SK-N-SH treated with all-trans-retinoic acid at 6 μM for 48 hours (cell line): ENCODE measurements around the gene SCN7A.
"Not testable (repeated sequence)": the region's sequence is repeated elsewhere in the genome, so short reads cannot be mapped to it uniquely, and the experiment has no call there.

Source experiments
- ATAC-seq: fragments of 200-7000 bp; cut with Tn5 transposase; 3 replicates; pipeline ENCODE4 v1.9.1; 2020; ENCODE audit warnings: mild to moderate bottlenecking, moderate library complexity
- ARNTL ChIP-seq: fragments of 450-650 bp; formaldehyde crosslinking; IDR thresholded peaks from 2 replicates; pipeline ENCODE4 v1.5.0; 2020; ENCODE audit warnings: low read depth, mild to moderate bottlenecking, moderate library complexity, borderline replicate concordance
- BACH2 ChIP-seq: fragments of 250-450 bp; sonication (Bioruptor Pico); IDR thresholded peaks from 2 replicates; pipeline ENCODE4 v1.9.0; 2021; ENCODE audit warnings: mild to moderate bottlenecking, borderline replicate concordance
- CSDC2 ChIP-seq: fragments of 250-450 bp; sonication (Bioruptor Pico); IDR thresholded peaks from 2 replicates; pipeline ENCODE4 v1.5.0; 2020; ENCODE audit warnings: mild to moderate bottlenecking, moderate library complexity
- ESRRG ChIP-seq: fragments of 250-450 bp; sonication (Bioruptor Pico); IDR thresholded peaks from 2 replicates; pipeline ENCODE4 v1.6.1; 2021; ENCODE audit warnings: mild to moderate bottlenecking
- GLIS3 ChIP-seq: fragments of 250-450 bp; sonication (Bioruptor Pico); IDR thresholded peaks from 2 replicates; pipeline ENCODE4 v1.5.0; 2020; ENCODE audit warnings: mild to moderate bottlenecking, moderate library complexity
- ISL1 ChIP-seq: fragments of 250-450 bp; sonication (Bioruptor Pico); IDR thresholded peaks from 2 replicates; pipeline ENCODE4 v2.1.2; 2022; ENCODE audit warnings: mild to moderate bottlenecking, moderate library complexity
- OSR1 ChIP-seq: fragments of 250-450 bp; sonication (Bioruptor Pico); IDR thresholded peaks from 2 replicates; pipeline ENCODE4 v1.8.0; 2022; ENCODE audit warnings: moderate library complexity, mild to moderate bottlenecking, inconsistent platforms
- PPARA ChIP-seq: fragments of 250-450 bp; sonication (Bioruptor Pico); IDR thresholded peaks from 2 replicates; pipeline ENCODE4 v1.5.0; 2020; ENCODE audit warnings: mild to moderate bottlenecking, borderline replicate concordance
- RARB ChIP-seq: fragments of 250-450 bp; sonication (Bioruptor Pico); IDR thresholded peaks from 2 replicates; pipeline ENCODE4 v1.8.0; 2021; ENCODE audit warnings: mild to moderate bottlenecking, moderate library complexity
- TCF4 ChIP-seq: fragments of 250-450 bp; sonication (Bioruptor Pico); IDR thresholded peaks from 2 replicates; pipeline ENCODE4 v1.8.0; 2021; ENCODE audit warnings: mild to moderate bottlenecking, moderate library complexity, borderline replicate concordance
- TOX ChIP-seq: fragments of 250-450 bp; sonication (Bioruptor Pico); IDR thresholded peaks from 2 replicates; pipeline ENCODE4 v1.8.0; 2021; ENCODE audit warnings: mild to moderate bottlenecking, moderate library complexity, borderline replicate concordance
- ZC3H10 ChIP-seq: fragments of 250-450 bp; sonication (Bioruptor Pico); IDR thresholded peaks from 2 replicates; pipeline ENCODE4 v1.5.1; 2021; ENCODE audit warnings: mild to moderate bottlenecking, moderate library complexity
- ZFP3 ChIP-seq: fragments of 250-450 bp; sonication (Bioruptor Pico); IDR thresholded peaks from 2 replicates; pipeline ENCODE4 v1.5.0; 2020; ENCODE audit warnings: mild to moderate bottlenecking, moderate library complexity
- ZFP30 ChIP-seq: fragments of 450-650 bp; formaldehyde crosslinking; IDR thresholded peaks from 2 replicates; pipeline ENCODE4 v1.5.0; 2022; ENCODE audit warnings: mild to moderate bottlenecking, moderate library complexity
- ZNF565 ChIP-seq: fragments of 450-650 bp; formaldehyde crosslinking; conservative IDR thresholded peaks from 2 replicates; pipeline ENCODE4 v1.5.0; 2020; ENCODE audit warnings: low read depth, mild to moderate bottlenecking, moderate library complexity
- ZNF70 ChIP-seq: fragments of 450-650 bp; formaldehyde crosslinking; IDR thresholded peaks from 2 replicates; pipeline ENCODE4 v1.5.0; 2020; ENCODE audit warnings: mild to moderate bottlenecking, moderate library complexity
- ZNF8 ChIP-seq: fragments of 450-650 bp; formaldehyde crosslinking; IDR thresholded peaks from 2 replicates; pipeline ENCODE4 v1.5.0; 2020; ENCODE audit warnings: mild to moderate bottlenecking, moderate library complexity
- TF ChIP-seq, protein P1 (sequence below): fragments of 250-450 bp; sonication (Bioruptor Pico); IDR thresholded peaks from 2 replicates; pipeline ENCODE4 v1.5.1; 2020; ENCODE audit warnings: low read depth, mild to moderate bottlenecking, moderate library complexity
- TF ChIP-seq, protein P2 (sequence below): fragments of 250-450 bp; sonication (Bioruptor Pico); IDR thresholded peaks from 2 replicates; pipeline ENCODE4 v1.5.1; 2021; ENCODE audit warnings: mild to moderate bottlenecking, moderate library complexity
- TF ChIP-seq, protein P3 (sequence below): fragments of 250-450 bp; sonication (Bioruptor Pico); IDR thresholded peaks from 2 replicates; pipeline ENCODE4 v1.8.0; 2020; ENCODE audit warnings: mild to moderate bottlenecking, moderate library complexity, borderline replicate concordance
- TF ChIP-seq, protein P4 (sequence below): fragments of 250-450 bp; sonication (Bioruptor Pico); IDR thresholded peaks from 2 replicates; pipeline ENCODE4 v1.5.0; 2020; ENCODE audit warnings: mild to moderate bottlenecking, moderate library complexity
- TF ChIP-seq, protein P5 (sequence below): fragments of 250-450 bp; sonication (Bioruptor Pico); IDR thresholded peaks from 2 replicates; pipeline ENCODE4 v1.8.0; 2021; ENCODE audit warnings: low read depth, mild to moderate bottlenecking, moderate library complexity, borderline replicate concordance

The SCN7A gene

DNA sequence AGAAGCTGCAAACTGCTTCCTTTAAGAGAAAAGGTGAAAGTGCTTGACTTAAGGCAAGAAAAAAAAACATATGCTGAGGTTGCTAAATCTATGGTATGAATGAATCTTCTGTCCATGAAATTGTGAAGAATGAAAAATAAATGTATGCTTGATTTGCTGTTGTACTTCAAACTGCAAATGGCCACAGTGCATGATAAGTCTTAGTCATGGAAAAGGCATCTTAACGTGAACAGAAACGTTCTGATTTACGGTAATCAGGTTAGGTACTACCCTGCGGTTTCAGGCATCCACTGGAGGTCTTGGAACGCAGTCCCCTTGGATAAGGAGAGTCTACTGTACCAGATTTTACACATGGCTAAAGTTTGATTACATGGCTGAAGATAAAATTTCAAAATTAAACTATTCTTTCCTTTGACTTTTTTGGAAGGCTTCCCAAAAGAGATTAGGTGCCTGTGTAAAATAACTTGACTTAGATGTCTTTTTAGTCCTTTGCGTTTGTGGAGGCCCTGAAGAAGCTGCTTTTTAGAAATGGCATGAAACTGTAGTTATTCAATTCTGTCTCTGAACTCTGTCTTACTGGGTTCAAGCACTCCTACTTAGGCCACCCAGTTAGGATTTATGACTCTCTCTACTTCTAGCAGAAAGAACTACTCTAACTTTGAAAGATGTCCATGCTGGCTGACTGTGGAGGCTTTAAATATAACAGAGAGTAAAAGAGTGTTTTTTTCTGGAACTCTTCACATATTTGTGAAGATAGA, 82.4 kb downstream of the SCN7A start:
- peak; percentile 91 for ATAC-seq
- TF ChIP-seq, protein P1, sequence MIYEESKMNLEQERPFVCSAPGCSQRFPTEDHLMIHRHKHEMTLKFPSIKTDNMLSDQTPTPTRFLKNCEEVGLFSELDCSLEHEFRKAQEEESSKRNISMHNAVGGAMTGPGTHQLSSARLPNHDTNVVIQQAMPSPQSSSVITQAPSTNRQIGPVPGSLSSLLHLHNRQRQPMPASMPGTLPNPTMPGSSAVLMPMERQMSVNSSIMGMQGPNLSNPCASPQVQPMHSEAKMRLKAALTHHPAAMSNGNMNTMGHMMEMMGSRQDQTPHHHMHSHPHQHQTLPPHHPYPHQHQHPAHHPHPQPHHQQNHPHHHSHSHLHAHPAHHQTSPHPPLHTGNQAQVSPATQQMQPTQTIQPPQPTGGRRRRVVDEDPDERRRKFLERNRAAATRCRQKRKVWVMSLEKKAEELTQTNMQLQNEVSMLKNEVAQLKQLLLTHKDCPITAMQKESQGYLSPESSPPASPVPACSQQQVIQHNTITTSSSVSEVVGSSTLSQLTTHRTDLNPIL (CRISPR knock-in tag) = peak; percentile 36; the same call in 1 of the 2 replicates
- TF ChIP-seq, protein P2, sequence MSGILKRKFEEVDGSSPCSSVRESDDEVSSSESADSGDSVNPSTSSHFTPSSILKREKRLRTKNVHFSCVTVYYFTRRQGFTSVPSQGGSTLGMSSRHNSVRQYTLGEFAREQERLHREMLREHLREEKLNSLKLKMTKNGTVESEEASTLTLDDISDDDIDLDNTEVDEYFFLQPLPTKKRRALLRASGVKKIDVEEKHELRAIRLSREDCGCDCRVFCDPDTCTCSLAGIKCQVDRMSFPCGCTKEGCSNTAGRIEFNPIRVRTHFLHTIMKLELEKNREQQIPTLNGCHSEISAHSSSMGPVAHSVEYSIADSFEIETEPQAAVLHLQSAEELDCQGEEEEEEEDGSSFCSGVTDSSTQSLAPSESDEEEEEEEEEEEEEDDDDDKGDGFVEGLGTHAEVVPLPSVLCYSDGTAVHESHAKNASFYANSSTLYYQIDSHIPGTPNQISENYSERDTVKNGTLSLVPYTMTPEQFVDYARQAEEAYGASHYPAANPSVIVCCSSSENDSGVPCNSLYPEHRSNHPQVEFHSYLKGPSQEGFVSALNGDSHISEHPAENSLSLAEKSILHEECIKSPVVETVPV (CRISPR knock-in tag) = no peak
- TF ChIP-seq OSR1 (CRISPR knock-in tag) (no peak), ZFP3 (peak; percentile 19; the same call in 1 of the 2 replicates), CSDC2 (0 out of 2 replicates have a peak, but pooled peaks have one; percentile 64), TOX (CRISPR knock-in tag) (no peak), ISL1 (CRISPR knock-in tag) (peak; percentile 66), BACH2 (CRISPR knock-in tag) (no peak), ZNF70 (CRISPR knock-in tag) (no peak), TCF4 (CRISPR knock-in tag) (no peak), ZNF8 (CRISPR knock-in tag) (no peak), RARB (CRISPR knock-in tag) (no peak), ARNTL (CRISPR knock-in tag) (no peak), ZC3H10 (CRISPR knock-in tag) (0 out of 2 replicates have a peak, but pooled peaks have one; percentile 14), ZNF565 (no peak), PPARA (CRISPR knock-in tag) (no peak), ESRRG (CRISPR knock-in tag) (no peak), GLIS3 (peak; percentile 67; the same call in 1 of the 2 replicates)
- TF ChIP-seq, protein P3, sequence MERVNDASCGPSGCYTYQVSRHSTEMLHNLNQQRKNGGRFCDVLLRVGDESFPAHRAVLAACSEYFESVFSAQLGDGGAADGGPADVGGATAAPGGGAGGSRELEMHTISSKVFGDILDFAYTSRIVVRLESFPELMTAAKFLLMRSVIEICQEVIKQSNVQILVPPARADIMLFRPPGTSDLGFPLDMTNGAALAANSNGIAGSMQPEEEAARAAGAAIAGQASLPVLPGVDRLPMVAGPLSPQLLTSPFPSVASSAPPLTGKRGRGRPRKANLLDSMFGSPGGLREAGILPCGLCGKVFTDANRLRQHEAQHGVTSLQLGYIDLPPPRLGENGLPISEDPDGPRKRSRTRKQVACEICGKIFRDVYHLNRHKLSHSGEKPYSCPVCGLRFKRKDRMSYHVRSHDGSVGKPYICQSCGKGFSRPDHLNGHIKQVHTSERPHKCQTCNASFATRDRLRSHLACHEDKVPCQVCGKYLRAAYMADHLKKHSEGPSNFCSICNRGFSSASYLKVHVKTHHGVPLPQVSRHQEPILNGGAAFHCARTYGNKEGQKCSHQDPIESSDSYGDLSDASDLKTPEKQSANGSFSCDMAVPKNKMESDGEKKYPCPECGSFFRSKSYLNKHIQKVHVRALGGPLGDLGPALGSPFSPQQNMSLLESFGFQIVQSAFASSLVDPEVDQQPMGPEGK (CRISPR knock-in tag) = 0 out of 2 replicates have a peak, but pooled peaks have one; percentile 14
- TF ChIP-seq, protein P4, sequence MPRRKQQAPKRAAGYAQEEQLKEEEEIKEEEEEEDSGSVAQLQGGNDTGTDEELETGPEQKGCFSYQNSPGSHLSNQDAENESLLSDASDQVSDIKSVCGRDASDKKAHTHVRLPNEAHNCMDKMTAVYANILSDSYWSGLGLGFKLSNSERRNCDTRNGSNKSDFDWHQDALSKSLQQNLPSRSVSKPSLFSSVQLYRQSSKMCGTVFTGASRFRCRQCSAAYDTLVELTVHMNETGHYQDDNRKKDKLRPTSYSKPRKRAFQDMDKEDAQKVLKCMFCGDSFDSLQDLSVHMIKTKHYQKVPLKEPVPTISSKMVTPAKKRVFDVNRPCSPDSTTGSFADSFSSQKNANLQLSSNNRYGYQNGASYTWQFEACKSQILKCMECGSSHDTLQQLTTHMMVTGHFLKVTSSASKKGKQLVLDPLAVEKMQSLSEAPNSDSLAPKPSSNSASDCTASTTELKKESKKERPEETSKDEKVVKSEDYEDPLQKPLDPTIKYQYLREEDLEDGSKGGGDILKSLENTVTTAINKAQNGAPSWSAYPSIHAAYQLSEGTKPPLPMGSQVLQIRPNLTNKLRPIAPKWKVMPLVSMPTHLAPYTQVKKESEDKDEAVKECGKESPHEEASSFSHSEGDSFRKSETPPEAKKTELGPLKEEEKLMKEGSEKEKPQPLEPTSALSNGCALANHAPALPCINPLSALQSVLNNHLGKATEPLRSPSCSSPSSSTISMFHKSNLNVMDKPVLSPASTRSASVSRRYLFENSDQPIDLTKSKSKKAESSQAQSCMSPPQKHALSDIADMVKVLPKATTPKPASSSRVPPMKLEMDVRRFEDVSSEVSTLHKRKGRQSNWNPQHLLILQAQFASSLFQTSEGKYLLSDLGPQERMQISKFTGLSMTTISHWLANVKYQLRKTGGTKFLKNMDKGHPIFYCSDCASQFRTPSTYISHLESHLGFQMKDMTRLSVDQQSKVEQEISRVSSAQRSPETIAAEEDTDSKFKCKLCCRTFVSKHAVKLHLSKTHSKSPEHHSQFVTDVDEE = no peak; the same call in 1 of the 2 replicates
- TF ChIP-seq, protein P5, sequence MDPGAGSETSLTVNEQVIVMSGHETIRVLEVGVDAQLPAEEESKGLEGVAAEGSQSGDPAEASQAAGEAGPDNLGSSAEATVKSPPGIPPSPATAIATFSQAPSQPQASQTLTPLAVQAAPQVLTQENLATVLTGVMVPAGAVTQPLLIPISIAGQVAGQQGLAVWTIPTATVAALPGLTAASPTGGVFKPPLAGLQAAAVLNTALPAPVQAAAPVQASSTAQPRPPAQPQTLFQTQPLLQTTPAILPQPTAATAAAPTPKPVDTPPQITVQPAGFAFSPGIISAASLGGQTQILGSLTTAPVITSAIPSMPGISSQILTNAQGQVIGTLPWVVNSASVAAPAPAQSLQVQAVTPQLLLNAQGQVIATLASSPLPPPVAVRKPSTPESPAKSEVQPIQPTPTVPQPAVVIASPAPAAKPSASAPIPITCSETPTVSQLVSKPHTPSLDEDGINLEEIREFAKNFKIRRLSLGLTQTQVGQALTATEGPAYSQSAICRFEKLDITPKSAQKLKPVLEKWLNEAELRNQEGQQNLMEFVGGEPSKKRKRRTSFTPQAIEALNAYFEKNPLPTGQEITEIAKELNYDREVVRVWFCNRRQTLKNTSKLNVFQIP (CRISPR knock-in tag) = no peak
- TF ChIP-seq, all 23 proteins: peak for 7

DNA sequence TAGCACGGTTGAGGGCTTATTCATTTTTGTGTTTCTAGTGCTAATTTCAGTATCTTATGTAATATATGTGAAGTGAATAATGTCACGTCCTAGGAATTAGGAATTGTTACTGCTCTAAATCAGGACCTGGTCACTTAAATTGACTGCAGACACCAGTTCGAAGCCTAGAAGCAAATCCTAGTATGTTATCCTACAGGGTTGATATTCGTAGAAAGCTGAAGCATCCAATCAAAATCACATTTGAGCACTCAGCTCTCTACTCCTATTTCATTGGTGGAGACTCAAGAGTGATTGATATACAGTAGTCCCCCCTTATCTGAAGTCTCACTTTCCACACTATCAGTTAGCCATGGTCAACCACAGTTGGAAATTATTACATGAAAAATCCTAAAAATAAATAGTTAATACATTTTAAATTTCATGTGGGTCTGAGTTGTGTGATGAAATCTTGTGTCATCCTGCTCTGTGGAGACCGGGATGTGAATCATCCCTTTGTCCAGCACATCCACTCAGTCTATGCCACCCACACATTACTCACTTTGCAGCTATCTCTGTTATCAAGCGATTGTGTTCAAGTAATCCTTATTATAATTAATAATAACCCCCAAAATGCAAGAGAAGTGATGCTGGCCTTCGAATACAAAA, 83.1 kb downstream of the SCN7A start:
- TF ChIP-seq ZFP30 (no peak), ISL1 (CRISPR knock-in tag) (0 out of 2 replicates have a peak, but pooled peaks have one; percentile 71)
- TF ChIP-seq, protein P2 (CRISPR knock-in tag) = no peak
- ATAC-seq = peak; percentile 93

DNA sequence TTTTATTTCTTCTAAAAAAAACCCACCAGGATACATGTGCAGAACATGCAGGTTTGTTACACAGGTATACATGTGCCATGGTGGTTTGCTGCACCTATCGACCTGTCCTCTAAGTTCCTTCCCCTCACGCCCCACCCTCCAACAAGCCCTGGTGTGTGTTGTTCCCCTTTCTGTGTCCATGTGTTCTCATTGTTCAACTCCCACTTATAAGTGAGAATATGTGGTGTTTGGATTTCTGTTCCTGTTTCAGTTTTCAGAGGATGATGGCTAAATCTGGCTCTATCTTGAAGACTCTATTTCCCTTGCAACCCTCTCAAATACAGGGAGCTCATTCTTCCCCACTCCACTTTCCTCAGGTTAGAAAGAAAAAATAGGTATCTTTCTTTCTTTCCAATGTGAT, 86.3 kb downstream of the SCN7A start:
- ATAC-seq = not testable (repeated sequence)
